PFSK-1 (cell line): Measurements from ENCODE around the gene TNS3.

ENCODE experiments used
- FOXP2 ChIP-seq: optimal IDR thresholded peaks from 2 replicates; pipeline ENCODE3; 2011; ENCODE audit warnings: borderline replicate concordance, control low read depth, inconsistent platforms; ENCODE audit not compliant: insufficient read depth; ENCODE audit errors: extremely low read length, extremely low read depth
- POLR2AphosphoS5 ChIP-seq: IDR thresholded peaks from 2 replicates; pipeline ENCODE4 v1.6.1; 2012; ENCODE audit warnings: low read depth, mild to moderate bottlenecking, control low read depth, low read length, moderate library complexity
- REST ChIP-seq, 2 experiments: IDR thresholded peaks; 2 replicates each; pipeline versions ENCODE4 v1.6.1 to v1.8.0; 2011 to 2012; ENCODE audit warnings: low read depth in 2 of 2, low read length in 2 of 2, control low read depth in 1 of 2, inconsistent platforms in 1 of 2, mild to moderate bottlenecking in 1 of 2, moderate library complexity in 1 of 2; ENCODE audit not compliant: insufficient read depth in 1 of 2
- SIN3A ChIP-seq: IDR thresholded peaks from 2 replicates; pipeline ENCODE4 v1.6.1; 2012; ENCODE audit warnings: mild to moderate bottlenecking, low read length, moderate library complexity, borderline replicate concordance; ENCODE audit not compliant: insufficient read depth
- TAF1 ChIP-seq: IDR thresholded peaks from 2 replicates; pipeline ENCODE4 v1.6.1; 2012; ENCODE audit warnings: low read length, control low read depth, borderline replicate concordance; ENCODE audit not compliant: insufficient read depth

TNS3 gene

GRCh38 chr7:47438411-47439029, 143.4 kb downstream of the TNS3 start:
- TF ChIP-seq TAF1 = no peak
- no peak for TF ChIP-seq REST (IDR thresholded peaks at IDR 0.05; ENCODE audit: insufficient read depth in 1 of 2, low read depth in 2 of 2, low read length in 2 of 2)
- no peak for TF ChIP-seq POLR2AphosphoS5
- no peak for TF ChIP-seq FOXP2
- TF ChIP-seq SIN3A = no peak

- no peak for TF ChIP-seq REST (IDR thresholded peaks at IDR 0.05; ENCODE audit: insufficient read depth in 1 of 2, low read depth in 2 of 2, low read length in 2 of 2)
- TF ChIP-seq TAF1 = no peak
- TF ChIP-seq POLR2AphosphoS5 = no peak
- no peak for TF ChIP-seq SIN3A
- no peak for TF ChIP-seq FOXP2
Measured at GRCh38 chr7:47435889-47436312, 146.0 kb downstream of the TNS3 start.

GRCh38 chr7:47433564-47433895, 148.4 kb downstream of the TNS3 start:
- TF ChIP-seq POLR2AphosphoS5 (no peak), TAF1 (no peak), REST (IDR thresholded peaks at IDR 0.05; ENCODE audit: insufficient read depth in 1 of 2, low read depth in 2 of 2, low read length in 2 of 2) (no peak), SIN3A (no peak), FOXP2 (no peak)

DNA sequence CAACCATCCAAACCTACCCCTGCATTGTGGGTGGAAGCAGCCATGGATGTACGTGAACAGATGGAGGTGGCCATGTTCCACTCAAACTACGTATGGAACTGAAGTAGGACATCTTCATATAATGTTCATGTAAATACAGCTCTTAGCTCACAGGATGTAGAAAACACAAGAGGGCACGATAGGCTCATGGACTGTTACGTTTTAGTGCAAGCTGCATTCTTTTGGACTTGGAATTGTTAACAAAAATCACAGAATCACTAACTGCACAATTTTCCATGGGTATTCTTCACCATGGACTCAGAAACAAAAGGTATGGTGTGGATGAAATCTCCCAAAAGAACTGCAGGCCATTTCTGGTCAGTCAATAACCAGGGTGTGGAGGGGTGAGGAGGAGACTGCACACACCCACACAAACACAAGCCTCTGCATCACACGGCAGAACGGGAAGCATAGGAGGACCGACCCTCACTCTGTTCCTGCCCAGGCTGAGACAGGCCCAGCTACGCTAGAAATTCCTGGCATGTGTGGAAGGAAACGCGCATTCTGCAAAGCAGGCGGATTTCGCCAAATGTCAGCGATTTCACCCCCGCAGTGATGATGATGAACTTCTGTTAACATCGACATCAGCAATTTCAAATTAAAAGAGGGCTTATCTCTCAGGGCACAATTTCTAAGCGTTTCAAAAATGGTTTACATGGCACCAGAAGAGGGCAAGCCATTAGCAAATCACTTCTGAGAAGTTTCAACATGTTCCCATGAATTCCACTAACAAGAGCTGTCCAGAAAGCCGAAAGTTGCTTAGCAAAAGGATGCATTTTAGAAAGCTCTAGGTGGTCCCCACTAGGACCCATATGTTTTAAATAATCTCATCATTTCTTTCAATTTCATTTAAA, 149.0 kb downstream of the TNS3 start:
- TF ChIP-seq SIN3A (no peak), FOXP2 (no peak), POLR2AphosphoS5 (no peak), REST (IDR thresholded peaks at IDR 0.05; ENCODE audit: insufficient read depth in 1 of 2, low read depth in 2 of 2, low read length in 2 of 2) (no peak), TAF1 (no peak)
